A549 treated with DMSO at 1 μM for 4 hours (cell line): Measurements from ENCODE around the gene RPS24. TPM values are rescaled to one million over a fixed set of nuclear protein-coding genes. Genes with fewer than 3 reads are reported as not detected.

Experiments
- total RNA-seq: library from RNA; stranded (reverse); fragments of 200-300 nt; extraction: Qiagen RNA extraction; gene quantifications from 5 replicates; pipeline ENCODE4 v1.2.3, GENCODE V29; 2022; ENCODE audit warnings: low read depth

RPS24 gene
- 2,717 to 3,623 TPM (median 3,012 TPM) in 5 replicates for total RNA-seq

GRCh38 chr10:78033637-78034470 is at the start of gene RPS24:
TSS of gene RPS24 (plus strand) at chr10:78033863. CDS start at chr10:78033902, 39 bp downstream.

GRCh38 chr10:78029269-78030226 is 4.1 kb upstream of the RPS24 start, which contains the start of gene POLR3A:
TSS of gene POLR3A (minus strand) at chr10:78029515. CDS start at chr10:78029407, 108 bp downstream.

Other genes starting within 250 kb of the RPS24 start
- gene DLG5, start 107.1 kb upstream of the RPS24 start, total RNA-seq, result 28.8 to 37.9 TPM (median 33.7 TPM) in 5 replicates
- 14.2 to 16.8 TPM (median 16.0 TPM) in 5 replicates for gene POLR3A, start 4.3 kb upstream of the RPS24 start, total RNA-seq